HCT116 (cell line): ENCODE results near the gene NCF2.

Experiments used
- ATF3 ChIP-seq: IDR thresholded peaks from 2 replicates; pipeline ENCODE4 v1.6.1; 2012
- CEBPB ChIP-seq: IDR thresholded peaks from 2 replicates; pipeline ENCODE4 v1.6.1; 2012; ENCODE audit warnings: low read depth
- CTCF ChIP-seq, 3 experiments: fragments of 200-600 bp in 1 of 3; sonication (generic) in 1 of 3; IDR thresholded peaks in 2 of 3; conservative IDR thresholded peaks in 1 of 3; 2 replicates each; pipeline ENCODE4 v1.5.1; 2012 to 2017; ENCODE audit warnings: low read depth in 2 of 3, low read length in 2 of 3, antibody characterized with exemption in 1 of 3, borderline replicate concordance in 1 of 3, control low read depth in 1 of 3, mild to moderate bottlenecking in 1 of 3, mixed read lengths in 1 of 3, mixed run types in 1 of 3, moderate library complexity in 1 of 3; ENCODE audit not compliant: insufficient read depth in 1 of 3
- EZH2 ChIP-seq: fragments of 200-600 bp; sonication (generic); IDR thresholded peaks from 2 replicates; pipeline ENCODE4 v1.6.1; 2017; ENCODE audit warnings: antibody characterized with exemption, mixed run types
- EZH2phosphoT487 ChIP-seq: fragments of 200-600 bp; IDR thresholded peaks from 2 replicates; pipeline ENCODE4 v1.6.1; 2018; ENCODE audit warnings: antibody characterized with exemption, borderline replicate concordance
- JUND ChIP-seq: IDR thresholded peaks from 2 replicates; pipeline ENCODE4 v1.6.1; 2012
- MAX ChIP-seq: IDR thresholded peaks from 2 replicates; pipeline ENCODE4 v1.6.1; 2012
- POLR2A ChIP-seq: IDR thresholded peaks from 2 replicates; pipeline ENCODE4 v1.7.0; 2011; ENCODE audit warnings: borderline replicate concordance; ENCODE audit not compliant: insufficient read depth, insufficient read length; ENCODE audit errors: extremely low read depth
- POLR2AphosphoS5 ChIP-seq: IDR thresholded peaks from 2 replicates; pipeline ENCODE4 v1.6.1; 2011; ENCODE audit warnings: mild to moderate bottlenecking, low read depth, low read length, moderate library complexity
- RAD21 ChIP-seq: IDR thresholded peaks from 2 replicates; pipeline ENCODE4 v1.6.1; 2012; ENCODE audit warnings: low read depth, mild to moderate bottlenecking
- REST ChIP-seq: IDR thresholded peaks from 2 replicates; pipeline ENCODE4 v1.6.1; 2012; ENCODE audit warnings: low read depth
- SP1 ChIP-seq: IDR thresholded peaks from 2 replicates; pipeline ENCODE4 v1.6.1; 2012; ENCODE audit warnings: low read depth
- ZFX ChIP-seq: fragments of 450-650 bp; IDR thresholded peaks from 2 replicates; pipeline ENCODE4 v1.6.1; 2017

- TF ChIP-seq POLR2A: no peak
- no peak for TF ChIP-seq SP1
- no peak for TF ChIP-seq ZFX
- no peak for TF ChIP-seq ATF3
- no peak for TF ChIP-seq CTCF (IDR thresholded peaks at IDR 0.05 in 2 of 3, conservative IDR thresholded peaks at IDR 0.05 in 1 of 3; ENCODE audit: borderline replicate concordance in 1 of 3, insufficient read depth in 1 of 3, low read depth in 2 of 3, low read length in 2 of 3)
- TF ChIP-seq EZH2phosphoT487: no peak
- TF ChIP-seq EZH2: no peak
- no peak for TF ChIP-seq RAD21
- TF ChIP-seq POLR2AphosphoS5: no peak
- no peak for TF ChIP-seq CEBPB
- no peak for TF ChIP-seq MAX
- TF ChIP-seq REST: no peak
- no peak for TF ChIP-seq JUND
These were observed 11.4 kb downstream of the NCF2 start for GRCh38 chr1:183578856-183579255.
